Testis (tissue), 2 donors: ENCODE results near the gene DSG3.

ENCODE experiments used
- POLR2A ChIP-seq: fragments of 450-650 bp; IDR thresholded peaks from one replicate; pipeline ENCODE4 v1.6.1; 2017; ENCODE audit warnings: antibody characterized with exemption, mild to moderate bottlenecking, moderate library complexity
- TF ChIP-seq, protein P1 (sequence below), 3 experiments: fragments of 450-650 bp in 2 of 3; fragments of 200-600 bp in 1 of 3; sonication (generic) in 1 of 3; IDR thresholded peaks; one replicate each; pipeline ENCODE4 v1.5.1; 2016 to 2019; ENCODE audit warnings: antibody characterized with exemption in 3 of 3, mild to moderate bottlenecking in 2 of 3, moderate library complexity in 1 of 3

DNA sequence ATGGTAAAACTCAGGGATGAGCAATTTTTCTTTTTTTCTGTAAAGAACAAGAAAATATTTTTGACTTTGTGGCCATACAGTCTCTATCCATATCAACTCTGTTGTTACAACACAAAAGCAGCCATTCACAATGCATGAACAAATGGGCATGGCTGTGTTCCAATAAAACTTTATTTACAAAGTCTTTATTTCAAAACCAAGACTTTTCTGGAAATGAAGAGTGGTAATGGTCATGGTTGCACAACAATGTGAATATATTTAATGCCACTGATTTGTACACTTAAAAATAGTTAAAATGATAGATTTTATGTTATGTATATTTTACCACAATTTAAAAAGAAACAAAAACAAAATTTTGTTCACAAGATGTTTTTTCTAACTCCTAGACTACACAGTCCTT lies 1.6 kb upstream of the DSG3 start:
- TF ChIP-seq, protein P1, sequence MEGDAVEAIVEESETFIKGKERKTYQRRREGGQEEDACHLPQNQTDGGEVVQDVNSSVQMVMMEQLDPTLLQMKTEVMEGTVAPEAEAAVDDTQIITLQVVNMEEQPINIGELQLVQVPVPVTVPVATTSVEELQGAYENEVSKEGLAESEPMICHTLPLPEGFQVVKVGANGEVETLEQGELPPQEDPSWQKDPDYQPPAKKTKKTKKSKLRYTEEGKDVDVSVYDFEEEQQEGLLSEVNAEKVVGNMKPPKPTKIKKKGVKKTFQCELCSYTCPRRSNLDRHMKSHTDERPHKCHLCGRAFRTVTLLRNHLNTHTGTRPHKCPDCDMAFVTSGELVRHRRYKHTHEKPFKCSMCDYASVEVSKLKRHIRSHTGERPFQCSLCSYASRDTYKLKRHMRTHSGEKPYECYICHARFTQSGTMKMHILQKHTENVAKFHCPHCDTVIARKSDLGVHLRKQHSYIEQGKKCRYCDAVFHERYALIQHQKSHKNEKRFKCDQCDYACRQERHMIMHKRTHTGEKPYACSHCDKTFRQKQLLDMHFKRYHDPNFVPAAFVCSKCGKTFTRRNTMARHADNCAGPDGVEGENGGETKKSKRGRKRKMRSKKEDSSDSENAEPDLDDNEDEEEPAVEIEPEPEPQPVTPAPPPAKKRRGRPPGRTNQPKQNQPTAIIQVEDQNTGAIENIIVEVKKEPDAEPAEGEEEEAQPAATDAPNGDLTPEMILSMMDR (IDR thresholded peaks at IDR 0.05), result no peak
- TF ChIP-seq POLR2A, result no peak
